HepG2 (cell line): ENCODE measurements around the gene C2CD4A. TPM values are rescaled to one million over a fixed set of nuclear protein-coding genes. Genes with fewer than 3 reads are reported as not detected.

Experiments used
- ATAC-seq: fragments of 200-7000 bp; cut with Tn5 transposase; 3 replicates; pipeline ENCODE4 v1.9.1; 2020; ENCODE audit warnings: mild to moderate bottlenecking, moderate library complexity
- BruUV-seq: library from RNA; stranded (reverse); fragments of 400-500 nt; replicated peaks from 2 replicates; lab custom pipeline; 2021; lab: Mats Ljungman, UMichigan
- CTCF ChIA-PET: fragments of 300-600 bp; formaldehyde crosslinking; extraction: SDS; loops from one replicate; lab custom pipeline; 2021; ENCODE audit warnings: low total read pairs, inconsistent platforms, low intra/inter-chr PET ratio; lab: Yijun Ruan, JAX
- POLR2A ChIA-PET: fragments of 350-600 bp; sonication (Branson Sonifier 250); formaldehyde crosslinking; loops from one replicate; lab custom pipeline; 2020; ENCODE audit warnings: antibody characterized with exemption, inconsistent platforms; lab: Yijun Ruan, JAX
- DNase-seq: peaks from one replicate; pipeline ENCODE4 v3.0.0-alpha.2; 2015; ENCODE audit warnings: low spot score
- FAIRE-seq: peaks from 3 replicates; lab custom pipeline; 2011; peaks lifted over from hg19 to GRCh38; lab: Jason Lieb, UNC
- H2AFZ ChIP-seq: one replicate; pipeline ENCODE4 v1.6.1; 2011; ENCODE audit warnings: low read length, inconsistent platforms
- H3K27ac ChIP-seq: fragments of 300-600 bp; 3 replicates; pipeline ENCODE4 v1.8.0; 2011; ENCODE audit warnings: mixed run types, mild to moderate bottlenecking, mixed read lengths, low read length, inconsistent platforms; ENCODE audit not compliant: insufficient read depth; ENCODE audit errors: extremely low read length
- H3K27me3 ChIP-seq, 2 experiments: fragments of 200-600 bp in 1 of 2; 2 replicates in 1 of 2; 3 replicates in 1 of 2; pipeline versions ENCODE4 v1.6.0 to v1.8.0; 2011; ENCODE audit warnings: low read length in 2 of 2, mild to moderate bottlenecking in 2 of 2, moderate library complexity in 2 of 2, inconsistent platforms in 1 of 2; ENCODE audit not compliant: insufficient read depth in 2 of 2, control insufficient read depth in 1 of 2
- H3K36me3 ChIP-seq, 2 experiments: fragments of 200-600 bp in 1 of 2; replicated peaks in 1 of 2; 2 replicates in 1 of 2; 3 replicates in 1 of 2; pipeline versions ENCODE4 v1.5.1 to v1.8.0; 2011; ENCODE audit warnings: low read length in 2 of 2, inconsistent platforms in 1 of 2; ENCODE audit not compliant: insufficient read depth in 2 of 2, control insufficient read depth in 1 of 2
- H3K4me1 ChIP-seq: 2 replicates; pipeline ENCODE4 v1.5.1; 2012; ENCODE audit warnings: low read length, inconsistent platforms; ENCODE audit not compliant: insufficient read depth
- H3K4me2 ChIP-seq: 2 replicates; pipeline ENCODE4 v1.6.0; 2011; ENCODE audit warnings: low read depth, low read length, inconsistent platforms
- H3K4me3 ChIP-seq, 3 experiments: fragments of 200-600 bp in 1 of 3; sonication (generic), shearing (Covaris generic) in 1 of 3; replicated peaks in 1 of 3; 2 replicates each; pipeline ENCODE4 v1.5.1; 2011 to 2016; ENCODE audit warnings: low read length in 3 of 3, inconsistent platforms in 2 of 3, low read depth in 2 of 3, mild to moderate bottlenecking in 2 of 3, control low read depth in 1 of 3, mixed read lengths in 1 of 3; ENCODE audit not compliant: insufficient read depth in 1 of 3
- H3K79me2 ChIP-seq: one replicate; pipeline ENCODE4 v1.6.1; 2011; ENCODE audit warnings: low read length, inconsistent platforms; ENCODE audit not compliant: insufficient read depth
- H3K9ac ChIP-seq: 2 replicates; pipeline ENCODE4 v1.6.0; 2011; ENCODE audit warnings: mild to moderate bottlenecking, low read depth, low read length, inconsistent platforms; ENCODE audit not compliant: insufficient read depth
- H3K9me3 ChIP-seq: 2 replicates; pipeline ENCODE4 v1.5.1; 2012; ENCODE audit warnings: mild to moderate bottlenecking, low read length
- H4K20me1 ChIP-seq: 2 replicates; pipeline ENCODE4 v1.6.0; 2011; ENCODE audit warnings: inconsistent platforms, mild to moderate bottlenecking, low read length, moderate library complexity; ENCODE audit not compliant: insufficient read depth
- ZMYM2 ChIP-seq: sonication (generic); formaldehyde crosslinking; IDR thresholded peaks from 2 replicates; pipeline ENCODE4 v1.8.0; 2022; ENCODE audit warnings: mild to moderate bottlenecking, missing genetic modification reagents
- WGBS: methylation state at CpG from one replicate; pipeline ENCODE4 v1.1.6; 2017; ENCODE audit warnings: low lambda C conversion rate; 5-methylcytosine and 5-hydroxymethylcytosine counted together
- in situ Hi-C: cut with HindIII; loops from 2 replicates; pipeline ENCODE4 v1.10.0; 2017; ENCODE audit warnings: low pct_unique_long_range_greater_than_20kb; ENCODE audit not compliant: extremely low pct_ligation_motif_present
- intact Hi-C: fragments of 100-400 bp; cut with micrococcal nuclease; formaldehyde crosslinking; loops from one replicate; pipeline ENCODE4 v1.10.0; 2022; ENCODE audit not compliant: unreplicated experiment
- polyA plus RNA-seq, 8 experiments: library from polyadenylated mRNA; depleted of rRNA in 3 of 8; stranded (reverse) in 7 of 8; unstranded in 1 of 8; fragments of >200 nt; fragmentation: Illumina TruSeq in 4 of 8; extraction: Trizol in 4 of 8; gene quantifications; 2 replicates each; pipeline versions ENCODE4 v1.2.1 to v1.2.3, GENCODE V29; 2011 to 2016; ENCODE audit warnings: low read depth in 4 of 8, missing spikeins in 1 of 8, mixed read lengths in 1 of 8; ENCODE audit not compliant: insufficient read depth in 1 of 8
- total RNA-seq, 5 experiments: library from RNA; depleted of rRNA; stranded (reverse); fragments of >200 nt; fragmentation: Illumina TruSeq; extraction: Trizol; gene quantifications; 2 replicates each; pipeline ENCODE4 v1.2.3, GENCODE V29; 2016; ENCODE audit warnings: low read depth in 1 of 5
- TF ChIP-seq, protein P1 (sequence below): sonication (generic); formaldehyde crosslinking; IDR thresholded peaks from 2 replicates; pipeline ENCODE4 v1.4.0; 2020; ENCODE audit warnings: missing genetic modification reagents
- TF ChIP-seq, protein P2 (sequence below): sonication (generic); formaldehyde crosslinking; IDR thresholded peaks from 2 replicates; pipeline ENCODE4 v1.5.0; 2020; ENCODE audit warnings: mild to moderate bottlenecking, missing genetic modification reagents

The C2CD4A gene
- total and polyA plus RNA-seq, 2 of the 13 experiments (the other 11 are each of a cell fraction or from before 2014, with no cell fraction given), result 0.20 TPM; not detected in 1

DNA sequence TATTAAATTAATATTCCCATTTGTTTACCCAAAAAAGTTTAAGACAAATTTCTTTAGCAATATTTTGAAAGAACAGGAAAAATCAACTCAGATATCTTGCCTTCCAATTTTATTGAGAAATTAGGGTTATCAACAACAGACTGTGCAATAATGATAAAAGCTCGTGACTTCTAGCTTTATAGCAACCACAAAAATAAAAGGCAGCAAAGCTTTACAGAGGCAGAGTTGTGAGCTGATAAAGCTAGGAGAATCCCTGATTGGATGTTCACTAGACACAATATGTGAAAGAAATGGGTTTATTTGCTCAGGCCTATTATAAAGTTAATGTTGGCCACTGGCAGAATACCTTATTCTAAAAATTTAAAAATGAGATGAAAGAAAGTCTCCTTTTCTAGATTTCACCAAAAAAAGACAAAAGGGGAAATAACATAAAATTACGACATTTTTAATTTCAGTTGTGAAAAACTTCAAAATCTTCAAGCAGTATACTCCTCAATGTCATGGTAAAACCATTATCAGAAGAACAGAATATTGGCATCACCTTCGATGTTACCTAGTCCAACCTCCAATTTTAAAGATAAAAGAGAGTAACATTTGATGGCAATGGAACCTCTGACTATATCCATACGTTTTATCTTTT lies 9.3 kb upstream of the C2CD4A start:
- BruUV-seq, result no TSS peak
- TF ChIP-seq ZMYM2 (CRISPR knock-in tag), result no peak
- intact Hi-C loops, result no loop called here

DNA sequence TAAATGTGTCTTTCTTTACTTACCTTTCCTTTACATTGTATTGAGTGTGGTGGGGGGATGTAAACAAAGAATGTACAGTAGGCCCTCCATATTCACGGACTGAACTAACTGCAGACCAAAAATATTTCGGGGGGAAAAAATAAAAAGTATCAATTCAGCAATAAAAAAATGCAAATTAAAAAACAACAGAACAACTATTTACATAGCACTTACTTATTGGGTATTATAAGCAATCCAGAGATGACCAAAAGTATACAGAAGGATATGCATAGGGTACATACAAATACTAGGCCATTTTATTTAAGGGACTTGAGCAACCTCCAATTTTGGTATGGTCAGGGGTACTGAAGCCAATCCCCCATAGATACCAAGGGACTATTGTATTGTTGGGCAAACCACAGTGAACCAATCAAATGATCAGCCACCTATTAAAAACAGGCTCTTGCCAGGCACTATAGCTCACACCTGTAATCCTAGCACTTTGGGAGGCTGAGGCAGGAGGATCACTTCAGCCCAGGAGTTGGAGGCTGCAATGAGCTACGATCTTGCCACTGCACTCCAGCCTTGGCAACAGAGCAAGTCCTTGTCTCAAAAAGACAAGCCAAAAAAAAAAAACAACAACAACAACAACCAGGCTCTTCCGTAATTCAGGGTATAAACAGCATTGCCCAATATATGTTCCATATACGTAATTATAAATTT lies 8.3 kb upstream of the C2CD4A start:
- no peaks in the 10 kb centered on the region for H3K9me3 ChIP-seq
- BruUV-seq, result no TSS peak
- CTCF ChIA-PET, result no interaction called here
- H3K36me3 ChIP-seq, result no peaks in the 10 kb centered on the region
- no peak overlapping the region for H3K27ac ChIP-seq
- ATAC-seq, result no peak
- no peaks in the 10 kb centered on the region for H4K20me1 ChIP-seq
- peaks cover 44% of the 10 kb centered on the region for H3K4me1 ChIP-seq
- peak overlapping the region; percentile 95 for H3K4me2 ChIP-seq
- H3K9ac ChIP-seq, result no peak overlapping the region
- POLR2A ChIA-PET, result no interaction called here
- peaks cover 41% of the 10 kb centered on the region for H3K79me2 ChIP-seq
- no peak for DNase-seq
- in situ Hi-C loops (no loop called here), intact Hi-C loops (no loop called here)
- WGBS, result 92% methylated on average over 5 of the region's 5 CpGs
- no peak for FAIRE-seq
- H3K4me3 ChIP-seq, result no peak overlapping the region; a peak in 1 of 6 replicates
- peaks cover 0 to 2% of the 10 kb centered on the region in 2 experiments; a peak in 1 of 5 replicates for H3K27me3 ChIP-seq
- TF ChIP-seq, protein P1, sequence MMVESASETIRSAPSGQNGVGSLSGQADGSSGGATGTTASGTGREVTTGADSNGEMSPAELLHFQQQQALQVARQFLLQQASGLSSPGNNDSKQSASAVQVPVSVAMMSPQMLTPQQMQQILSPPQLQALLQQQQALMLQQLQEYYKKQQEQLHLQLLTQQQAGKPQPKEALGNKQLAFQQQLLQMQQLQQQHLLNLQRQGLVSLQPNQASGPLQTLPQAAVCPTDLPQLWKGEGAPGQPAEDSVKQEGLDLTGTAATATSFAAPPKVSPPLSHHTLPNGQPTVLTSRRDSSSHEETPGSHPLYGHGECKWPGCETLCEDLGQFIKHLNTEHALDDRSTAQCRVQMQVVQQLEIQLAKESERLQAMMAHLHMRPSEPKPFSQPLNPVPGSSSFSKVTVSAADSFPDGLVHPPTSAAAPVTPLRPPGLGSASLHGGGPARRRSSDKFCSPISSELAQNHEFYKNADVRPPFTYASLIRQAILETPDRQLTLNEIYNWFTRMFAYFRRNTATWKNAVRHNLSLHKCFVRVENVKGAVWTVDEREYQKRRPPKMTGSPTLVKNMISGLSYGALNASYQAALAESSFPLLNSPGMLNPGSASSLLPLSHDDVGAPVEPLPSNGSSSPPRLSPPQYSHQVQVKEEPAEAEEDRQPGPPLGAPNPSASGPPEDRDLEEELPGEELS, result no peak
- TF ChIP-seq, protein P2, sequence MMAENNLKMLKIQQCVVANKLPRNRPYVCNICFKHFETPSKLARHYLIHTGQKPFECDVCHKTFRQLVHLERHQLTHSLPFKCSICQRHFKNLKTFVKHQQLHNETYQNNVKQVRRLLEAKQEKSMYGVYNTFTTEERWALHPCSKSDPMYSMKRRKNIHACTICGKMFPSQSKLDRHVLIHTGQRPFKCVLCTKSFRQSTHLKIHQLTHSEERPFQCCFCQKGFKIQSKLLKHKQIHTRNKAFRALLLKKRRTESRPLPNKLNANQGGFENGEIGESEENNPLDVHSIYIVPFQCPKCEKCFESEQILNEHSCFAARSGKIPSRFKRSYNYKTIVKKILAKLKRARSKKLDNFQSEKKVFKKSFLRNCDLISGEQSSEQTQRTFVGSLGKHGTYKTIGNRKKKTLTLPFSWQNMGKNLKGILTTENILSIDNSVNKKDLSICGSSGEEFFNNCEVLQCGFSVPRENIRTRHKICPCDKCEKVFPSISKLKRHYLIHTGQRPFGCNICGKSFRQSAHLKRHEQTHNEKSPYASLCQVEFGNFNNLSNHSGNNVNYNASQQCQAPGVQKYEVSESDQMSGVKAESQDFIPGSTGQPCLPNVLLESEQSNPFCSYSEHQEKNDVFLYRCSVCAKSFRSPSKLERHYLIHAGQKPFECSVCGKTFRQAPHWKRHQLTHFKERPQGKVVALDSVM (CRISPR knock-in tag), result peak; percentile 95
- H2AFZ ChIP-seq, result no peak overlapping the region

More for the DNA sequence above, 9.3 kb upstream of the C2CD4A start:
- no peaks in the 10 kb centered on the region for H4K20me1 ChIP-seq
- DNase-seq (no peak), ATAC-seq (no peak), FAIRE-seq (no peak)
- peaks cover 50% of the 10 kb centered on the region for H3K79me2 ChIP-seq
- no peak overlapping the region for H3K9ac ChIP-seq
- 93% methylated on average over 4 of the region's 4 CpGs for WGBS
- no peak overlapping the region for H3K4me3 ChIP-seq
- no peaks in the 10 kb centered on the region for H3K9me3 ChIP-seq
- in situ Hi-C loops, result no loop called here
- no peaks in the 10 kb centered on the region; a peak in 1 of 5 replicates for H3K27me3 ChIP-seq
- no peak overlapping the region for H3K27ac ChIP-seq
- peaks cover 54% of the 10 kb centered on the region for H3K4me1 ChIP-seq
- ChIA-PET CTCF (no interaction called here), POLR2A (no interaction called here)
- no peak overlapping the region for H3K4me2 ChIP-seq
- H3K36me3 ChIP-seq, result no peaks in the 10 kb centered on the region
- no peak overlapping the region for H2AFZ ChIP-seq
